Measurements from ENCODE around the gene WNT5A.

Gene WNT5A

DNA sequence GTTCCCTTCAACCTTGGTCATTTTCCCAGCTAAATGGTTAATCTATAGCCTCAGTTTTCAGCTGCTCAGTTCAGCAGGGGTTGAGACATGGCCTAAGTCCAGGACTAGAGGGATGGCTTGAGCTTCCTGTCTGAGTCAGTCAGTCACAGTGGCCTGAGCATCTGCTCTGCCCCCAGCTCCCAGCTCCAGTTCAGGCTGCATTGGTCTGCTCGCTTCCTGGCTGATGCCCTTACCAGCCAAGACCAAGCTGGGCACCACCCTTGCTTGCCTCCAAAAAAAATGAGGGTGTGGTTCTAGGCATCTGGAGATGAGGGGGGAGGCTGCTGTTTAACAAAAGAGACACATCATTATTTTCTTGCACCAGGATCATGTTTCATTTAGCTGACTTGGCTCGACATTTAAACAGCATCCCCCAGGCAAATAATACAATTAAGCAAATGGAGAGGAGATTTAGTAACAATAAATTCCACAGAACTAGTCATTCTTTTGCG, 70.7 kb downstream of the WNT5A start:
- Histone ChIP-seq H3K27ac (no peak overlapping the region), H3K4me3 (no peak overlapping the region)

All from skin epidermis (tissue), 12 donors.